Cardiac muscle cell (in vitro differentiated cells and primary cell): ENCODE measurements around the gene SLC25A15. TPM values are rescaled to one million over a fixed set of nuclear protein-coding genes. Genes with fewer than 3 reads are reported as not detected.

Experiments
- DNase-seq, 2 donors: peaks; one replicate each; pipeline versions ENCODE4 v3.0.0 to v3.0.0-alpha.2; 2010 to 2017; ENCODE audit warnings: low read depth in 1 of 2, low spot score in 1 of 2
- H3K27ac ChIP-seq: fragments of 200-600 bp; sonication (generic); 2 replicates; pipeline ENCODE4 v1.5.1; 2016
- H3K27me3 ChIP-seq: fragments of 200-600 bp; sonication (generic); 2 replicates; pipeline ENCODE4 v1.6.0; 2016; ENCODE audit warnings: control low read depth
- H3K36me3 ChIP-seq: fragments of 200-600 bp; sonication (generic); 2 replicates; pipeline ENCODE4 v1.5.1; 2016; ENCODE audit warnings: control low read depth
- H3K4me1 ChIP-seq: fragments of 200-600 bp; sonication (generic); 2 replicates; pipeline ENCODE4 v1.8.1; 2017; ENCODE audit warnings: low read depth, mild to moderate bottlenecking, mixed run types
- H3K4me3 ChIP-seq: fragments of 200-600 bp; sonication (generic); 2 replicates; pipeline ENCODE4 v1.5.1; 2016; ENCODE audit warnings: mild to moderate bottlenecking
- H3K9me3 ChIP-seq: fragments of 200-600 bp; sonication (generic); 2 replicates; pipeline ENCODE4 v1.5.1; 2017; ENCODE audit warnings: low read depth, mild to moderate bottlenecking, control low read depth
- polyA plus RNA-seq: library from polyadenylated mRNA; unstranded; fragments of >200 nt; fragmentation: Nextera tagmentation; extraction: Ambion mirVana; gene quantifications from 2 replicates; pipeline ENCODE4 v1.2.1, GENCODE V29; 2016
- total RNA-seq: library from RNA; depleted of rRNA; stranded (reverse); fragments of >200 nt; gene quantifications from 2 replicates; pipeline ENCODE4 v1.2.3, GENCODE V29; 2016
- TF ChIP-seq, protein P1 (sequence below): IDR thresholded peaks from 2 replicates; pipeline ENCODE4 v1.5.1; 2012; ENCODE audit warnings: low read depth, mild to moderate bottlenecking, low read length

SLC25A15 gene
- total and polyA plus RNA-seq, 2 experiments from 2014 or later, result 19.8 to 36.5 TPM

- Histone ChIP-seq H3K27ac (no peak overlapping the region), H3K4me3 (no peak overlapping the region), H3K36me3 (peaks cover 34% of the 10 kb centered on the region), H3K4me1 (no peaks in the 10 kb centered on the region), H3K27me3 (no peaks in the 10 kb centered on the region), H3K9me3 (no peaks in the 10 kb centered on the region)
- TF ChIP-seq, protein P1, sequence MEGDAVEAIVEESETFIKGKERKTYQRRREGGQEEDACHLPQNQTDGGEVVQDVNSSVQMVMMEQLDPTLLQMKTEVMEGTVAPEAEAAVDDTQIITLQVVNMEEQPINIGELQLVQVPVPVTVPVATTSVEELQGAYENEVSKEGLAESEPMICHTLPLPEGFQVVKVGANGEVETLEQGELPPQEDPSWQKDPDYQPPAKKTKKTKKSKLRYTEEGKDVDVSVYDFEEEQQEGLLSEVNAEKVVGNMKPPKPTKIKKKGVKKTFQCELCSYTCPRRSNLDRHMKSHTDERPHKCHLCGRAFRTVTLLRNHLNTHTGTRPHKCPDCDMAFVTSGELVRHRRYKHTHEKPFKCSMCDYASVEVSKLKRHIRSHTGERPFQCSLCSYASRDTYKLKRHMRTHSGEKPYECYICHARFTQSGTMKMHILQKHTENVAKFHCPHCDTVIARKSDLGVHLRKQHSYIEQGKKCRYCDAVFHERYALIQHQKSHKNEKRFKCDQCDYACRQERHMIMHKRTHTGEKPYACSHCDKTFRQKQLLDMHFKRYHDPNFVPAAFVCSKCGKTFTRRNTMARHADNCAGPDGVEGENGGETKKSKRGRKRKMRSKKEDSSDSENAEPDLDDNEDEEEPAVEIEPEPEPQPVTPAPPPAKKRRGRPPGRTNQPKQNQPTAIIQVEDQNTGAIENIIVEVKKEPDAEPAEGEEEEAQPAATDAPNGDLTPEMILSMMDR, result no peak
- no peak for DNase-seq
Observed at GRCh38 chr13:40806241-40806640, 16.8 kb downstream of the SLC25A15 start.

GRCh38 chr13:40809471-40809870, 20.1 kb downstream of the SLC25A15 start:
- DNase-seq, result no peak

GRCh38 chr13:40812102-40812501, 22.7 kb downstream of the SLC25A15 start:
- no peak overlapping the region for H3K4me3 ChIP-seq
- peaks cover 16% of the 10 kb centered on the region for H3K36me3 ChIP-seq
- H3K4me1 ChIP-seq, result no peaks in the 10 kb centered on the region
- TF ChIP-seq, protein P1, result no peak
- no peaks in the 10 kb centered on the region for H3K9me3 ChIP-seq
- H3K27me3 ChIP-seq, result no peaks in the 10 kb centered on the region
- no peak for DNase-seq
- H3K27ac ChIP-seq, result no peak overlapping the region

More at GRCh38 chr13:40809471-40809870, 20.1 kb downstream of the SLC25A15 start:
- Histone ChIP-seq H3K36me3 (peaks cover 31% of the 10 kb centered on the region), H3K27ac (no peak overlapping the region), H3K9me3 (no peaks in the 10 kb centered on the region), H3K27me3 (no peaks in the 10 kb centered on the region), H3K4me3 (no peak overlapping the region), H3K4me1 (no peaks in the 10 kb centered on the region)
- TF ChIP-seq, protein P1, result no peak

DNA sequence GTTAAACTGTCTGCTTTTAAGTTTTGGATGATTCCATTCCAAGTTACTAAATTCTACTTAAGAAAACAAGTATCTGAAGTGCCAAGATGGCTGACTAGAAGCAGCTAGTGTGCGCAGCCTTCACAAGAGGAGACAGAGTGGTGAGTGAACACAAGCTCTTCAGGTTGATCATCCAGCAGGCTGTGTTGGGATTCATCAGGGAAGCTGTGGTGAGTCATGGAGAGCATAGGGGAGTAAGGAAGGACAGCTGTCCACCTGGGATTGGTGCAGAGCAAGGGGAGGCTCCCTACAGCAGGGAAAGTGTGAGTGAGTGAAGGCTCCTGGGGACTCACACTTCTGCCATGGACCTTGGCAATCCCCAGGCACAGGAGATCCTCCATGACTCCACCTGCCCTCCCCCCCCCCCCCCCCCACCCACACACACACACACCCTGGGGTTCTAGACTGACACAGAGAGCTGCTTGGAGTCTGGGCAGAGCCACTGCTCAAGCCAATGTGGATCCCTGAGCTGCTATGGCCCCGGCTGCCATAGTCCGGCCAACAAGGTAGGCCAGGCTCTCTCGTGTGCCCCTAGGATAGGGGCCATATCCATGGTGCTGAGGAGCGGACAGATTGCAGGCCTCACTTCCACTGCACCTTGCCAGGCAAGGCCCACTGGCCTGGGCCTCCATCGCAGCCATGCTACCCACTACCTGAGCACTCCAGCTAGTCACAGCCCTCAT, 23.5 kb downstream of the SLC25A15 start:
- no peak overlapping the region for H3K4me3 ChIP-seq
- peaks cover 8% of the 10 kb centered on the region for H3K36me3 ChIP-seq
- DNase-seq, result peak in 1 of 2 donors; percentile 8
- H3K9me3 ChIP-seq, result no peaks in the 10 kb centered on the region
- no peak overlapping the region for H3K27ac ChIP-seq
- TF ChIP-seq, protein P1, result no peak
- no peaks in the 10 kb centered on the region for H3K27me3 ChIP-seq
- H3K4me1 ChIP-seq, result no peaks in the 10 kb centered on the region

DNA sequence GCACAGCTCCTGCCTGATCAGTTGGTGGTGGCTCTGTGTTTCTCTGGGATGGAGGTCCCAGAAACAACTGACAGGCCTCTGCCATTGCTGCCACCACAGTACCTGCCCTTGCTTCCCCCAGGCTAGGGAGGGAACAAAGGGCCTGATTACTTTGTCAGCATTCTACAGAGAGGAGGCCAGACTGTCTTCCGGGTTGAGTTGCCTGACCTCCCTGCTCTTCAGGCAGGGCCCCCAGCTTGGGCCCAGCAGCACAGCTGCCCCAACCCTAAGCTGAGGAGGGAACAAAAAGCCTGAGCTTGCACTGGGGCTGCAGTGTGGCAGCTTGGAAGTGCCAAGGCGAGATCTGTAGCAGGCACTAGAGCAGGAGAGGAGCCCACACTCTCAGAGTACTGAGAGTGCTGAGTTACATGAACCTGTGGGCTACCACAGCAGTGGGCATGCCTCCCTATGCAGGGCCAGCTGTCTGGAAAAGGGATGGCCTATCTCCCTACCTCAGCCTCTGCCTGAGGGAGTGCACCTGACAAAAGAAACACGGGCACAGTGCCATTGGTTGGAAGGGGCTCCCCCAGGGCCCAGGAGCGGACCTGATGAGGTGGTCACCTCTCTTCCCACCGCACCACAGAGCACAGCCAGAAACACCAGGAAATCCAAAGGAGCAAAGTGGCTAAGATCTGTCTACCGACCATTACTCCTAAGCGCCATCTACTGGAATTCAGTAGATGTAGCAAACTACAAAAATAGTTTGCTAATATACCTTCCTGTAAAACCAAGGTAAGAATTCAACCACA, 24.4 kb downstream of the SLC25A15 start:
- peak; percentile 36 to 43 for DNase-seq
- H3K4me3 ChIP-seq, result no peak overlapping the region
- TF ChIP-seq, protein P1, result peak; percentile 61

More for the DNA sequence above, 24.4 kb downstream of the SLC25A15 start:
- Histone ChIP-seq H3K27ac (no peak overlapping the region), H3K9me3 (no peaks in the 10 kb centered on the region), H3K27me3 (no peaks in the 10 kb centered on the region), H3K4me1 (no peaks in the 10 kb centered on the region), H3K36me3 (peaks cover 7% of the 10 kb centered on the region)
